ENCODE measurements around the gene ZYG11A.
A peak's percentile ranks its signal among the peaks of the same experiment; 100 is the strongest.

The ZYG11A gene

GRCh38 chr1:52919051-52919722 lies 76.6 kb downstream of the ZYG11A start:
- no peak for DNase-seq

DNA sequence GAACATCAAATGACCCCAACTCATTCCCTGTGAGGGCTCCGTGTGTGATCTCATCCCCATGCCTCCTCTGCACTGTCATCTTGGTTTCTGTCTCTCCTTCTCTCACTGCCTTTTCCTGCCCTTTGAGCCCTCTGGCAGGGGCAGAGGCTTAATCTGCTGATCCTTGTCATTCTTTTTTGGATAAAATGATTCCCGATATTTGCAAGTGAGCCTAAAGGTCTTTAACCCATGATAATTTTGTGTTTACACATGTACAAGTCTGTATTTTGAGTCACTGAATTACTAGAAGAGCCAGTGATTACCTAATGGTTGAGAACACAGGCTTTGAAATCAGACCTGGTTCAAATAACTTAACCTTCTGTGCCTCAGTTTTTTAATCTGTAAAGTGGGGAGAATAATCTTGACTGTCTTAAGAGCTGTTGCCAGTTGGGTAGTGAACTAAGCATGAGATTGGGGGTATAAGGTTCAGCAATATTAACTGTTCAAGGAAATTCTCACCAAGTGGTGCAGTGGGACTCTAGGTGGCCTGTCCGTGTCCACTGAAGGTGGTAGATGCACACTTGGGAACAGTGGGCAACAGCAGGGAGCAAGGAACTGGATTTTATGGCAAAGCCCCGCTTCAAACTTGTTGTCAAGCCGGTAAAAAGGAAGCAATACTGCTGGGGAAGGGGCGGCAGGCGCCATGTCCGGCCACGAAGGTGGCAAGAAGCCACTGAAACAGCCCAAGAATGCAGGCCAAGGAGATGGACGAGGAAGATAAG lies 77.3 kb downstream of the ZYG11A start:
- no peak for DNase-seq

DNA sequence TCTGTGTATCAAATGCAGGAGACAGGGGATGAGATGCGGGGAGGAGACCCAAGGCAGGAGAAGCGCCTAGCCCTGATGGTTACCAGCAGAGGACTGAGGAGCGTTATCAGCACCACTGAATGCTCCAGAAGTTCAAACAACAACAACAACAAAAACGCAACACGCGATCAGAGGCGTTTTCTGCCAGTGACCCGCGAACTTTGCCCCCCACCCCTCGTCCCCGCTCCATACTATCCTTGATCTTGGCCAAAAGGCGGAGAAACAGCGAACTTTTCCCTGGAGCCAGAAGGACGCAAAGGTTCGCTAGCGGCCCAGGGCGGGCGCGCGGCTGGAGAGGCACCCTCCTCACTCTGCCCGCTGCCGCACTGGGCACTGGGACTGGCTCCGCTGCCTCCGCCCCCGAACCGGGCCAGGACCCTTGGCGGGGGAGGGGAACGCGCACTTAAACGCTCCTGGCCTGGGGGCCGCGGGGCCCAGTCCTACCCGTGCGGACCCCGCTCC lies 78.3 kb downstream of the ZYG11A start:
- no peak for DNase-seq

- DNase-seq, result no peak
These were observed 83.0 kb downstream of the ZYG11A start for GRCh38 chr1:52925571-52926005.

GRCh38 chr1:52926864-52927211 lies 84.3 kb downstream of the ZYG11A start:
- no peak for DNase-seq

GRCh38 chr1:52927212-52928014 lies 84.9 kb downstream of the ZYG11A start, which contains the start of gene SCP2:
Gene SCP2 (plus strand): TSS chr1:52927276. CDS start chr1:52927397, 121 bp downstream.
- DNase-seq, result peak; percentile 67

DNA sequence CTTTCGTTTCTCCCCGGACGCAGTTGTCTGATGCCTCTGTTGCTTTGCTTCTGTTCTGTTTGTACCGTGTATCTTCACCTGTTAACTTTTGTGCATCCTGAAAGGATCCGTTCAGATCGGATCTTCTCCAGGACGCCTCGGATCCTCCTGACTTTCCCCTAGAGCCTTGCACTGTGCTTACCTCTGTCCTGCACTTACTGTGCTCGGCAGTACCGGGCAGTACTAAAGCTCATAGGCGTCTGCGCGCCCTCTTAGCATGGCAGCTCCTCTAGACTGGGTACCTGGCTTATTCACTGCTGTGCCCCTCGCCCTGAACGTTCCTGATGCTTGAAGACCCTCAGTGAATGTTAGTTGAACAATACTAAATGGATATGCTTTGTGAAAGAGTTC lies 85.5 kb downstream of the ZYG11A start:
- no peak for DNase-seq

DNA sequence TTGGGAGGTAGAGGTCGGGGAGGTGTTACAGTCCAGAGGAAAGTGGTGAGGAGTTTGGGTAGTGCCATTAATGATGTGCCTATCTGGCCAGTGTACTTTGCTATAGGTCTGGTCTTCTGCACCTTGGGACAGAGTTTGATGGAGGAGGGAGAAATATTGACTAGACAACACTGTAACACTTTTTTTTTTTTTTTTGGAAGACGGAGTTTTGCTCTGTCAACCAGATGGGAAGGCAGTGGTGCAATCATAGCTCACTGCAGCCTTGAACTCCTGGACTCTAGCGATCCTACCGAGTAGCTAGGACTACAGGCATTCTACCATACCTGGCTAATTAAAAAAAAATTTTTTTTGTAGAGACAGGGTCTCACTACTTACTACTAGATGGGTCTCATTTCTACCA lies 86.5 kb downstream of the ZYG11A start:
- no peak for DNase-seq

DNA sequence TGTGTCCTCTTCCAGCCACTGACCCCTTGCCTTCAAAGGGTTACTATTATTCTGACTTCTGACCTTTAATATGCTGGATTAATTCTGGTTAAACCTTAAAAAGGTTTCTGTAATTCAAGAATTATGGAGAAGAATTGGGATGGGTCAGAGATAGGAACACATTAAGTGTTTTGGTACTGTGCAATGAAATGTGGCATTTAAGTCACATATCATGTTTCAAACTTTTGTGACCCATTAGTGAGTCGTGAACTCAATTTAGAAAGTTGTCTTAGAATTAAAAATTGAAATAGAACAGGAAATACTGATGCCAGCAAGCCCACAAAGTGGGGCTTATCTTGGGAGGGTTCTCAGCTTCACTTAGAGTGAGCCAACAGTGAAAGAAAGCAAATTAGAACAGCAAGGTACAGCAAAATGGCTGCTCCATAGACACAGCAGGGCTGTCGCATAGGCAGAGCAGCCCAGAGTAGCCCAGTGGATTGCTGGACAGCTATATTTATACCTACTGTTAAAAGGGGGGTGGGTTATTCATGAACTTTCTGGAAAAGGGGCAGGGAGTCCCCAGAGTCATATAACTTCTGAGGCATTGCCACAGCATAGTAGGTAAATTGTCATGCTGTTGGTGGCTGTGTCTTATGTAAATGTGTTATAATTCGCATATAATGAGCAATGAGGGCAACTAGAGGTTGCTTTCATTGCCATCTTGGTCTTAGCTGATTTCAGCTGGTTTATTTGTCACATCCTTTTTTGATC lies 95.0 kb downstream of the ZYG11A start:
- DNase-seq, result no peak

DNA sequence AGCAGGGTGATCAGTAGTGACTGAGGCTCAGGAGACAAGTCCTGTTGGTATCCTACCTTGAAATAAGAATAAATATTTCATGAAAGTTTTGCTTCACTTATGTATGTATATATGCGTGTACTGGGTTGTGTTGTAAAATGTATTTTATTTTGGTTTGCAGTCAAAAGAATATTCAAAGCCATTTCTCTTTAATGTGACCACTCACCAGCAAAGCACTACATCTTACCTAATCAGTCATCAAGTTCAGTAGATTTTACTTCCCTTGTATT lies 95.6 kb downstream of the ZYG11A start:
- DNase-seq, result no peak

GRCh38 chr1:52943876-52944416 lies 101.4 kb downstream of the ZYG11A start:
- no peak for DNase-seq

GRCh38 chr1:52944566-52944965 lies 102.0 kb downstream of the ZYG11A start:
- DNase-seq, result no peak
